AG04449 (cell line): ENCODE data around the gene RAB10.

Source experiments
- CTCF ChIA-PET: fragments of 350-600 bp; formaldehyde crosslinking; extraction: SDS; loops from one replicate; lab custom pipeline; 2021; ENCODE audit warnings: antibody characterized with exemption; lab: Yijun Ruan, JAX
- POLR2A ChIA-PET: fragments of 400-600, 350-600 bp; formaldehyde crosslinking; extraction: SDS; loops from one replicate; lab custom pipeline; 2020; ENCODE audit warnings: antibody characterized with exemption, inconsistent platforms; lab: Yijun Ruan, JAX
- DNase-seq: peaks from one replicate; pipeline ENCODE4 v3.0.0-alpha.2; 2010; ENCODE audit warnings: low read depth, low spot score
- H3K4me3 ChIP-seq: 2 replicates; pipeline ENCODE4 v1.5.1; 2011; ENCODE audit warnings: low read depth, mild to moderate bottlenecking, control low read depth, low read length
- CTCF ChIP-seq: IDR thresholded peaks from one replicate; pipeline ENCODE4 v1.5.1; 2011; ENCODE audit warnings: mild to moderate bottlenecking, moderate library complexity, low read length, control low read depth, inconsistent platforms; ENCODE audit not compliant: insufficient read depth; ENCODE audit errors: missing control alignments

RAB10 gene

DNA sequence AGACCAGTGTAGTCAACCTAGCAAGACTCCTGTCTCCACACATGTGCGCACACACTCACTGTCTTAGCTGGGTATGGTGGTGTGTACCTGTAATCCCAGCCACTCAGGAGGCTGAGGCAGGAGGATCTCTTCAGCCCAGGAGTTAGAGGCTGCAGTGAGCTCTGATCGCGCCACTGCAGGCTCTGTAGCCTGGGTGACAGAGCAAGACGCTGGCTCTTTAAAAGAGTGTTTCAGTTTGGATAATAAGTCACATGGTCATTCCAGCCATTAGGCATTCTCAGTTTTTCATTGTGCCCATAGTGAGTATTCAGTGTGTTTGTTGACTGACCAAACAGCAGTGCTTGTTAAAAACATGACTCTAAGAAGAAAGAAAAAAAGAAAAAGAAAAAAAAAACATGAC is 31.0 kb downstream of the RAB10 start:
- no peak for TF ChIP-seq CTCF
- H3K4me3 ChIP-seq, result no peak overlapping the region
- DNase-seq, result no peak
- ChIA-PET CTCF (no interaction called here), POLR2A (no interaction called here)

DNA sequence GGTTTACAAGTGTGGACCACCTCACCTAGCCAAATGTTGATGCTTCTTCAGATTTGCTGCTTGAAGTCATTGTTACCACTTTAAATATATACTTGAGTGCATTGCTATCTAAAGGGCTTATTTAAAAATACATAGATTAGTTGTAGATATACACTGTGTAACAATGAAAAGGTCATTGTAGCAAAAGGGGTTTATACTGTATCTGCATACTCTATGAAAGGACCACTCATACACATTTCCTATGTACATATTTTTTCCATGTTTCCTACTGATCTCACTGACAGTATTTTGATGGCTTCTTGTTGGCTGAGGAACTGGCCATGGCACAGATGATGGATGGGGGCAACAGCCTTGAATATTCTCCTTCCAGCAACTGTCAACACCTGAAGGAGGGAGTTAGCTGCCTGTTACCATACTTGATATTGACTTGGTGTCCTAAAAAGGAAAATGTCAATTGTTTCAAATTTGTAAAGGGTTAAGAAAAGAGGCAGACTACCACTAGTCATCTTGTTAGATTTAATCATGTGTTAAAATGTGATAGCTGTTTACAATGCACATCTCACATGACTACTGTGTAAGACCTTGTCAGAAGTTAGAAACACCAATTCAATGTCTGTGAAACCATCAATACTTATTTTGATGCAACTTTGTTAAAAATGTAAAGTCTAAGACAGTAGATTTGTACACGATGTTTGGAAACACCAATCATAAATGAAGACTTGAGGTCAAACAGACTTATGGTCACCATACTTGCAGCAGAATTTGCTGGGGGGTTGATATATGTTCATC is 33.5 kb downstream of the RAB10 start:
- no peak for TF ChIP-seq CTCF
- POLR2A ChIA-PET, result no interaction called here

GRCh38 chr2:26067980-26068507 is 34.2 kb downstream of the RAB10 start:
- no peak for TF ChIP-seq CTCF
- CTCF ChIA-PET, result interaction anchor here (1.3 kb wide), 1 partner anchor 77 kb away, joined by 3 read pairs; no protein-coding TSS in a partner anchor
- POLR2A ChIA-PET, result no interaction called here
- H3K4me3 ChIP-seq, result no peak overlapping the region
- no peak for DNase-seq

More for the DNA sequence above, 33.5 kb downstream of the RAB10 start:
- CTCF ChIA-PET, result no interaction called here
- no peak overlapping the region for H3K4me3 ChIP-seq
- no peak for DNase-seq

DNA sequence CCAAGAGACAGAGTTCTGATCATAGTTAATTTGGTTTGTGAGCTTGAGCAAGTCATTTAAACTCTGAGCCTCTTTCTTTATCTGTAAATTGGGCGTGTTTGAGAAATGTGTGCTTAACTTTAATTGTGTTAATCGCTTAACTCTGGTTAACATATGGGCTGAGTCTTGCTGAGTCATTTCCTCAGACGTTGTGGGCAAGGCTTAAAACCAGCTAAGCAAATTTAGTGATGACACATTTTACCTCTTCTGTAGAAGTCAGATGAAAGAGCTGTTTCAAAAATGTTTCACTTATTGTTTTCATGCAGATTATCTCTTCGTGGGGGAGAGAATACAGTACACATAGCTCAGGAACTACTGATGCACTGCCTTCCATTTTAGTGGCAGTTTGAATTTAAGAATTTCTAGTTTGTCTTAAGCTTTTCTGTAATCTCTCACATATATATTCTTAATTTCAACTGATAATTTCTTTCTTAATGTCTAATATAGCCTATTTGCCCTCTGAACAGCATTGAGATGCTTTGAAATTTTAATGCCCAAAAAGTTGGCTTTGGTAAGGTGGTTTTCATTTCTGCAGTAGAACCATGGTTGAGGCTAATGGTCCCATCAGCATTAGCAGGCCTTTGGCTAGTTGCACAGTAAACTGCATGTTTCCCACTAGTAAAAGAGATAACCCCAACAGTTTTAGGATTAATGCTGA is 34.9 kb downstream of the RAB10 start:
- CTCF ChIA-PET, result interaction anchor here (1.3 kb wide), 1 partner anchor 78 kb away, joined by 3 read pairs; no protein-coding TSS in a partner anchor
- no peak for TF ChIP-seq CTCF
- H3K4me3 ChIP-seq, result no peak overlapping the region
- DNase-seq, result peak; percentile 36
- POLR2A ChIA-PET, result no interaction called here

GRCh38 chr2:26070730-26071129 is 36.8 kb downstream of the RAB10 start:
- no peak for DNase-seq
- ChIA-PET CTCF (no interaction called here), POLR2A (no interaction called here)
- H3K4me3 ChIP-seq, result no peak overlapping the region
- TF ChIP-seq CTCF, result no peak
